ENCODE data around the gene DGCR6L.
"Not testable (repeated sequence)": the region's sequence is repeated elsewhere in the genome, so short reads cannot be mapped to it uniquely, and the experiment has no call there.

Gene DGCR6L

GRCh38 chr22:20319041-20319744 lies 667 bp downstream of the DGCR6L start:
- in situ Hi-C loops (cut with HindIII; ENCODE audit: low sequenced_read_pairs), result no loop called here
- no peak for TF ChIP-seq CTCF (IDR thresholded peaks at IDR 0.05; ENCODE audit: low read depth, low read length)
- peak; percentile 8 for DNase-seq (ENCODE audit: low read depth, low spot score)
- peak overlapping the region; percentile 83 for H3K4me3 ChIP-seq (ENCODE audit: low read depth, low read length)

- DNase-seq (ENCODE audit: low read depth, low spot score); H3K4me3 ChIP-seq (ENCODE audit: low read depth, low read length); in situ Hi-C loops (cut with HindIII; ENCODE audit: low sequenced_read_pairs): not testable (repeated sequence)
Observed at GRCh38 chr22:20318043-20318688, 1.7 kb downstream of the DGCR6L start.

DNA sequence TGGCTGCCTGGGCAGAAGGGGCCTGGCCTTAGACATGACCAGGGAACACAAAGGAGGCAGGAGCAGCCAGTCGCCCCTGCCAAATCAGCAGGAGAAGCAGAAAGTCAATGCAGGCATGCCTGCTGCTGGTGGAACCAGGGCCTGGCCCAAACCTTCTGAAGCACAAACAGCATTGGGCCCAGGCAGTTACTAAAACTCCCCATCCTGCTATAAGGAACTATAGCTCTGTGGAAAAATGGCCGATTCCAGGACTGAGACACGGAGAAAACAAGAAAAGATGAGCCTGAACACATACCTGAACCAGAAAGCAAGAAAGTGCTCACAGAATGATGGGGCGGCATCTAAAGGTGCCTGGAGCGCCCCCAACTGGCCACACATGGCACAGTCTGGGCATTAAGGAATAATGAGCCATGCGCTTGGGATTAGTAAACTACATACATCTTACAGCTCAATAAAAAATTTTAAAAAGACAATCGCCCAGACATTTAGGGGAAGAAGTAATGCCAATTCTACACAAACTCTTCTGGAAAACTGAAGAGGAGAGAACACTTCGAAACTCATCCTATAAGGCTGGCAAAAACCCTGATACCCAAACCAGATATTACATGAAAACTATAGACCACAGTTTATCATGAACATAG lies 2.3 kb downstream of the DGCR6L start:
- H3K4me3 ChIP-seq (ENCODE audit: low read depth, low read length); DNase-seq (ENCODE audit: low read depth, low spot score); in situ Hi-C loops (cut with HindIII; ENCODE audit: low sequenced_read_pairs): not testable (repeated sequence)
- TF ChIP-seq CTCF (IDR thresholded peaks at IDR 0.05; ENCODE audit: low read depth, low read length), result peak; percentile 54

- TF ChIP-seq CTCF (IDR thresholded peaks at IDR 0.05; ENCODE audit: low read depth, low read length), result no peak
- no peak overlapping the region for H3K4me3 ChIP-seq (ENCODE audit: low read depth, low read length)
- in situ Hi-C loops (cut with HindIII; ENCODE audit: low sequenced_read_pairs), result no loop called here
- DNase-seq (ENCODE audit: low read depth, low spot score), result no peak
Observed at GRCh38 chr22:20316844-20317401, 2.9 kb downstream of the DGCR6L start.

GRCh38 chr22:20316217-20316843 lies 3.5 kb downstream of the DGCR6L start:
- in situ Hi-C loops (cut with HindIII; ENCODE audit: low sequenced_read_pairs), result no loop called here
- no peak overlapping the region for H3K4me3 ChIP-seq (ENCODE audit: low read depth, low read length)
- DNase-seq (ENCODE audit: low read depth, low spot score), result no peak
- TF ChIP-seq CTCF (IDR thresholded peaks at IDR 0.05; ENCODE audit: low read depth, low read length), result no peak

DNA sequence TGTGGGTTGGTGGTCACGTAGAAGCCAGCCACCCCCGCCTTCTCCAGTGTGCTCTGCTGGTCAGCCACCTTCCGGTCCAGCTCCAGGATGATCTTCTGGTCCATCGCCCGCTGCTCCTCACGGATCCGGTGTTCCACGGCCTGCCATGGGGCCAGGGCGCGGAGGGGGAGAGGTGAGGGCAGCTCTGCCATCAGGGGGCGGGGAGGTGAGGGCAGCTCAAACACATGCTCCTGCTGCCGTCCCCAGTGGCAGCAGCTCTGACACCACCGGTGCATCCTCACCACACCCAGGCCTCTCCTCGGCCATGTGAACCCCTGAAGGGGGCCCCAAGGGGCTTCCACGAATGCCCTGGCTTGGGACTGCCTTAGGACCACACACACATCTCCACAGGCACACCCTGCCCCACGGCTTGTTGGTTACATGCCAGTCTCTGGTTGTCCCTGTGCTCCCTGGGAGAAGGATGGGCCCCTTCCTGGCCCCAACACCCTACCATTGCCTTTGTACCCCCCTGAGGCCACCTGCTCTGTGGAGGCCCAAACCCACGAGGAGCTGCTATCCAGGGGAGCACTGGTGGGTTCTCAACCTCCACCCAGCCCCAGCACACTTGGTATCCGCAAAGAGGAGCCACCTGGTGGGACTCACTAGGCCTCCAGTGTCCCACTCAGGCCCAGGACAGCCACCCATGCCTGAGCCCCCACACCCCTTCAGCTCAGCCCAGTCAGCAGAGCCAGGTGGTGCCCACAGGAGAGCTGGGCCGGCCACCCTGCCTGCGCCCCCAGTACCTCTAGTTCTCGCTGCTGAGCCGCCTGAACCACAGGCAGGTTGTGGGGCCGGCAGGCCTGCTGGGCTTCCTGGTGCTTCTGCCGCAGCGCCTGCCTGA lies 4.3 kb downstream of the DGCR6L start:
- no peak for TF ChIP-seq CTCF (IDR thresholded peaks at IDR 0.05; ENCODE audit: low read depth, low read length)
- in situ Hi-C loops (cut with HindIII; ENCODE audit: low sequenced_read_pairs), result no loop called here
- H3K4me3 ChIP-seq (ENCODE audit: low read depth, low read length), result no peak overlapping the region
- no peak for DNase-seq (ENCODE audit: low read depth, low spot score)

DNA sequence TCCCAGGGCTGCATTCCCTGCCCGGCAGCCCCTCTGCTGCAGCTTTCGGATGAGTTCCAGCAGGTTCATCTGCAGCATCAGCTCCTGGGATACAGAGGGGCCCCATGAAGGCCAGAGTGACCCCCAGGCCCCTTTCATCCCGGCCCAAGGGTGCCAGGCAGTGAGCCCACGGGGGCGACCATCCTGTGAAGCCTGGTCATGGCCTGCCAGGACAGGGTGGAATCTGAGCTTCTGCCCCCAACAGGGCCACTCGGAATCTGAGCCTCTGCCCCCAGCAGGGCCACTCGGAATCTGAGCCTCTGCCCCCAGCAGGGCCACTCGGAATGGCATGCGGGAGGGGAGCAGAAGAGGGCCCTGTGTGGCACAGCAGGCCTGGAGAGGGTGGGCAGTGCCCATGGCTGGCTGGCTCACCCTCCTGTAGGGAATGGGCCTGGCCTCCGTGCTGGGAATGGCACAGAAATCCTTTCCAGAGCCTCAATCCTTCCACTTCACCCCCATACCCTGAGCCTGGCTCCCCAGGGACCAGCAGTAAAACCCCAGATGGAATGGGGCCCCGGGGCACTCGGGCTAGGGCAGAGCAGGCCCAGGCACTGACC lies 5.0 kb downstream of the DGCR6L start:
- H3K4me3 ChIP-seq (ENCODE audit: low read depth, low read length); in situ Hi-C loops (cut with HindIII; ENCODE audit: low sequenced_read_pairs); DNase-seq (ENCODE audit: low read depth, low spot score): not testable (repeated sequence)

GRCh38 chr22:20314206-20314605 lies 5.7 kb downstream of the DGCR6L start:
- in situ Hi-C loops (cut with HindIII; ENCODE audit: low sequenced_read_pairs); DNase-seq (ENCODE audit: low read depth, low spot score); H3K4me3 ChIP-seq (ENCODE audit: low read depth, low read length): not testable (repeated sequence)

DNA sequence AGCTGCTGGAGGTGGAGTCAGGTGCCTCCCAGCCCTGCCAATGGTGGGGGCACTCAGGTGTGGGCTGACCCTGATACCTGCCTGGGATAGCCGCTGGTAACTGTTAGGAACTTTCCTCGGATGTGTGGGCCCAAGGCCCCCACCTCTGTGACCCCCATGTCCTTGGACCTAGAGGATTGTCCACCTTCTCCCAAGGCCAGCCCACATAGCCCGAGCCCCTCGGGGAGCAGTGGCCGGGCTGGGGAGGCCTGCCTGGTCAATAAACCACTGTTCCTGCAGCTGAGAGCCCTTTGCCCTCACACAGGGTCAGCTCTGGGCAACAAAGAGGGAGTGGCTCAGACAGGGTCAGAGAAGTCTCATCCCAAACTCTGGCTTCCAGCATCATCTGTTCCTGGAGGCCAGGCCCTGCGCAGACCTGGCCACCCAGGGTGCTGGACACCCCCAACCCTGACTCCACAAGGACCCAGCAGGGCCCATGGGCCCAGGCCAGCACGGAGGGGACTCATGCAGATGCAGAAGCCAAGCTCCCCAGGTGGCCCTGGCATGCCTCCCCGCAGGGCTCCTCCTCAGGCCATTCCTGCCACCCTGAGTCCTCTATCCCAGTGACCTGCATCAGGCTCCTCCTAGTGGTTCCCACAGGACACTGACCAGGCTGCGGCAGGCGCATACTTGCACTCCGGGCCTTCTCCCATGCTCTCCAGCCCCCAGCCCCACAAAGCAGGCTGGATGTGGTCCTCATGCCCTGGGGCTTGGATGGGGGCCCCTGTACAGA lies 6.4 kb downstream of the DGCR6L start:
- H3K4me3 ChIP-seq (ENCODE audit: low read depth, low read length); DNase-seq (ENCODE audit: low read depth, low spot score); in situ Hi-C loops (cut with HindIII; ENCODE audit: low sequenced_read_pairs): not testable (repeated sequence)

Data from astrocyte of the spinal cord (primary cell).